ENCODE measurements around the gene WDR46. TPM values are rescaled to one million over a fixed set of nuclear protein-coding genes. Genes with fewer than 3 reads are reported as not detected.
A peak's percentile ranks its signal among the peaks of the same experiment; 100 is the strongest.

WDR46 gene
- total RNA-seq, 1 donor from 2014 or later: 54.5 TPM

GRCh38 chr6:33315793-33316602 is 27.0 kb upstream of the WDR46 start:
- H3K36me3 Mint-ChIP-seq (ENCODE audit: low read depth): peaks cover 24% of the 10 kb centered on the region
- peak overlapping the region; percentile 87 for H3K4me3 Mint-ChIP-seq
- DNase-seq (ENCODE audit: low read depth, low spot score): no peak
- no peak for TF ChIP-seq CTCF (conservative IDR thresholded peaks at IDR 0.05)
- H3K27ac Mint-ChIP-seq (ENCODE audit: unreplicated experiment): no peak overlapping the region
- H3K4me1 Mint-ChIP-seq: peaks cover 72% of the 10 kb centered on the region
- peaks cover 30% of the 10 kb centered on the region for H3K27me3 Mint-ChIP-seq (ENCODE audit: low read depth)
- H3K9me3 Mint-ChIP-seq: no peaks in the 10 kb centered on the region

DNA sequence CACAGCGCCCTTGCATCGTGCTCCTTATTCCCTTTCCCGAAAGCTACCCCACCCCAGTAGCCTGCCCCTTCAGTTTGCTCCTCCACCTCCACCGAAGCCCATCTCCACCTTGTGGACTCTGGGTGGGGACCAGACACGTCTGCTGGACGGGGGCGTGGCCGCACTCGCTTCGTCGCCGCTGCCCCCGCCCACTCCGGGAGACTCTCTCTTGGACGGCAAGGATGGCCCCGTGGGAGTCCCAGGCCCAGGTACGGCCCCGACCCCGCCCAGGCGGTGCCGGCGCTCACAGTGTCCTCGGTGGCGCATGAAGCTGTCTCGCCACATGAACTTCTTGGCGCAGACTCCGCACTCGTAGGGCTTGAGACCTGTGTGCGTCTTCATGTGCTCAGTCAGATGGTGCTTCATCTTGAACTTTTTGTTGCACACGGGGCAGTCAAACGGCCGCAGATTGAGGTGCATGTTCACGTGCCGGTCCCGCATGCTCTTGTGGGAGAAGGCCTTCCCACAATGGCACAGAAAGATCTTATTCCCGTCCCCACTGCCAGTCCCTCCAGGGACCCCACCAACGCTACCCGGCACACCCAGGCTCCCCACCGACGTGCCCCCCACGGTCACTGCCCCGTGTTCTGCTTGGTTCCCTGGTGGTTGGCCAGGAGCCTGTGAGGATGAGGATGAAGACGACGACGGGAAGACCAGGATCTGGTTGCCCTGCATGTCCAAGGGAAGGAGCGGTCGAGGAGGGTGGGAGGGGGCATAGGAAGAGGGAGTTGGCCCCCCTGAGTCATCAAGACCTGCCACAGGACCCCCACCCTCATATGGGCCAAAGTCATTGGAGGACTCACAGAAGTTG is 26.1 kb upstream of the WDR46 start:
- peaks cover 66% of the 10 kb centered on the region for H3K4me1 Mint-ChIP-seq
- H3K36me3 Mint-ChIP-seq (ENCODE audit: low read depth): peaks cover 19% of the 10 kb centered on the region
- peak overlapping the region; percentile 95 for H3K4me3 Mint-ChIP-seq
- DNase-seq (ENCODE audit: low read depth, low spot score): no peak
- no peaks in the 10 kb centered on the region for H3K9me3 Mint-ChIP-seq
- TF ChIP-seq CTCF (conservative IDR thresholded peaks at IDR 0.05): no peak
- peaks cover 33% of the 10 kb centered on the region for H3K27me3 Mint-ChIP-seq (ENCODE audit: low read depth)
- H3K27ac Mint-ChIP-seq (ENCODE audit: unreplicated experiment): no peak overlapping the region

DNA sequence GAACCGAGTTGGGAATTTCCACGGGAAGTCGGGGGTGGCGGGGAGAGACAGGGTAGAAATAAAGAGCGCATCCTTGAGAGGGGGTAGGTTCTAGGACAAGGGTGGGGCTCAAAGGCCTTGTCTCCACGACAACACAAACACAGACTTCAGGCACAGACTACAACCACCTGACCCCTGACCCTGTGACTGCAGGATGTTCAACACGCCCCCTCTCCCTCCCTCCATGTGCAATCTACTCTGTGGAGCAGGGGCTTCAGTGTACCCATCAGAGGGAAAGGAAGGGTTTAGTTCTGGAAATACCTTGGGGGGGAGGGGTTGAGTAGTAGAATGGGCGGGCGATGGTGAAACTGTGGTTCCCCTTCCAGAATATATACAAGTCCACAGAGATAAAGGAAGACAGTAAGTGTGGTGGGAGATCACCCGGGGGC is 25.5 kb upstream of the WDR46 start:
- Mint-ChIP-seq H3K27me3 (ENCODE audit: low read depth) (peaks cover 33% of the 10 kb centered on the region), H3K4me1 (peaks cover 59% of the 10 kb centered on the region), H3K4me3 (peak overlapping the region; percentile 95), H3K36me3 (ENCODE audit: low read depth) (peaks cover 13% of the 10 kb centered on the region), H3K9me3 (no peaks in the 10 kb centered on the region), H3K27ac (ENCODE audit: unreplicated experiment) (no peak overlapping the region)
- no peak for TF ChIP-seq CTCF (conservative IDR thresholded peaks at IDR 0.05)
- DNase-seq (ENCODE audit: low read depth, low spot score): no peak

GRCh38 chr6:33313709-33314514 is 24.9 kb upstream of the WDR46 start, which contains the start of gene TAPBP:
TSS of gene TAPBP (minus strand) at chr6:33314078. CDS start at chr6:33314041, 37 bp downstream.
- Mint-ChIP-seq H3K9me3 (no peaks in the 10 kb centered on the region), H3K27me3 (ENCODE audit: low read depth) (peaks cover 33% of the 10 kb centered on the region), H3K4me1 (peaks cover 53% of the 10 kb centered on the region), H3K4me3 (peak within 1 kb of the TSS; percentile 95), H3K27ac (ENCODE audit: unreplicated experiment) (peak within 1 kb of the TSS; percentile 58), H3K36me3 (ENCODE audit: low read depth) (peaks cover 9% of the 10 kb centered on the region)
- no peak for TF ChIP-seq CTCF (conservative IDR thresholded peaks at IDR 0.05)
- no peak for DNase-seq (ENCODE audit: low read depth, low spot score)

DNA sequence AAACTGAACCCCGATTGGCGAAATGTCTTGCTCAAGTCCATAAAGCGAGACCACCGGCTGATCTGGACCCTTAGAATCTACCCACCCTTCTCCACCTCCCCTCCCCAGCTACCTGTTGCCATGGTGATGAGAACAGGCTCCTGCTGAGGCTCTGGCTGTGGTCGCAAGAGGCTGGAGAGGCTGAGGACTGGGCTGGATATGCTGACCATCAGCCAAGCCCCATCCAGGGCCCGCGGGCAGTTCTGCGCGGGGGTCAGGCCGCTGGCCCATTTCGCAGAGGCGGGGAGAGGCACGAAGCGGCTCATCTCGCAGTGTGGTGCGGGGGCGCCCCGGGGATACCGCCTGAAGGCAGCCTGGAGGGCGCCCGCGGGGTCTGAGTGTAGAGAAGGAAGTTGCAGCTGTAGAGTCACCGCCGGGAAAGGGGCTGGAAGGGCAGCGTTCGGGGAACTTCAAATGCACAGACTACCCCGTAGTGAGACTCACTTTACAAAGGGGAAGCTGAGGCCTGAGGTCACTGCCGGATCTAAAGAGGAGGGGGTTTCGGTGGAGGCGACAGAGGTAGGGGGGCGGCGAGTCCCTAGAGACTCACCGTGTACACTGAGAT is 24.2 kb upstream of the WDR46 start:
- no peak for DNase-seq (ENCODE audit: low read depth, low spot score)
- peak overlapping the region; percentile 95 for H3K4me3 Mint-ChIP-seq
- H3K27ac Mint-ChIP-seq (ENCODE audit: unreplicated experiment): peak overlapping the region; percentile 58
- peaks cover 33% of the 10 kb centered on the region for H3K27me3 Mint-ChIP-seq (ENCODE audit: low read depth)
- H3K4me1 Mint-ChIP-seq: peaks cover 46% of the 10 kb centered on the region
- H3K36me3 Mint-ChIP-seq (ENCODE audit: low read depth): peaks cover 4% of the 10 kb centered on the region
- H3K9me3 Mint-ChIP-seq: no peaks in the 10 kb centered on the region
- TF ChIP-seq CTCF (conservative IDR thresholded peaks at IDR 0.05): no peak
